ENCODE results near the gene SPATS2L.

SPATS2L gene

GRCh38 chr2:200467806-200468681 lies 161.6 kb downstream of the SPATS2L start:
- DNase-seq (ENCODE audit: low spot score): no peak

DNA sequence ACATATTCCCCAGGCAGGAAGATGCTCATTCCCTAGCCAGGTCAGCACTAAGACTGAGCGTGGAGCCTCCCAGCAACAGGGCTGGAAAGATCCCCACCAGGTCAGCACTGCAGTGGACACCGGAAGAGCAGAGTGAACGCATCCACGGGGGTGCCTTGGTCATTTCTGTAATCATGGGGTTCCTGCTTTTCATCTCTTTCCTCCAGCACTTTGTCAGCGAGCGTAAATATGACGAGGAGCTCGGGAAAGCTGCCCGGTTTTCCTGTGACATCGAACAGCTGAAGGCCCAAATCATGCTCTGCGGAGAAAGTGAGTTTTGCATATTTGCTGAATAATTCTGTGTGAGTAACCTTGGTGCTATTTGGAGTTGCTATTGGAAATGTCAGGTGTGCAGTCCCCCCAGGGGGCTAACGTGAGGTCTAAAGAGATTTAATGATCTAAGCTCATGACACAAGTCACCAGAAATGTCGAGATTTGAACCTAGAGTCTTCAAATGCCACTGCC lies 163.3 kb downstream of the SPATS2L start:
- DNase-seq (ENCODE audit: low spot score): no peak

- no peak for DNase-seq (ENCODE audit: low spot score)
Observed at GRCh38 chr2:200470230-200470629, 163.7 kb downstream of the SPATS2L start.

DNA sequence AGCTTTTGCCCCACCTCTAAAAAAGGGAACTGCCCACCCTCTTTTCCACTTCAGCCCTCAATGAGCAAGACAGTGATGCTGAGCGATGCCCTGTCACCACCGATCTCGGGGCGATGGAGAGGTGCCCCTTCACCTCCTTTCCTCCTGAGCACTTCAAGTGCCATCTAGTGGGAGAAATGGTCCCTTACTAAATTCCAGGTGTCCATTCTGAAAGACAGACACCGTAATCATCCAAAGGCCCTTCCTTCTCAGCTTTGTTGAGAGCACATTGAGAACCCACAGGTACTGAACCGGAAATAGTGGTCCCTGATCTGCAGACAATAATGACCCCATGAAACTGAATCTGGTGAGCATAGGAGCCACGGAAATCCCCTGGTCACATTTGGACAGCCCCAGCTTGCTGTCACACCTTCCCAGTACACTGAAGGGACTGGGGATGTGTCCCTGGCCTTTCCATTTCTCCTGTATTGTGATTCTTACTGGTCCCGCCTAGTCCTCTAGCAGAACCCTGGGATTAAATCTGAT lies 164.9 kb downstream of the SPATS2L start:
- peak; percentile 39 for DNase-seq (ENCODE audit: low spot score)

DNA sequence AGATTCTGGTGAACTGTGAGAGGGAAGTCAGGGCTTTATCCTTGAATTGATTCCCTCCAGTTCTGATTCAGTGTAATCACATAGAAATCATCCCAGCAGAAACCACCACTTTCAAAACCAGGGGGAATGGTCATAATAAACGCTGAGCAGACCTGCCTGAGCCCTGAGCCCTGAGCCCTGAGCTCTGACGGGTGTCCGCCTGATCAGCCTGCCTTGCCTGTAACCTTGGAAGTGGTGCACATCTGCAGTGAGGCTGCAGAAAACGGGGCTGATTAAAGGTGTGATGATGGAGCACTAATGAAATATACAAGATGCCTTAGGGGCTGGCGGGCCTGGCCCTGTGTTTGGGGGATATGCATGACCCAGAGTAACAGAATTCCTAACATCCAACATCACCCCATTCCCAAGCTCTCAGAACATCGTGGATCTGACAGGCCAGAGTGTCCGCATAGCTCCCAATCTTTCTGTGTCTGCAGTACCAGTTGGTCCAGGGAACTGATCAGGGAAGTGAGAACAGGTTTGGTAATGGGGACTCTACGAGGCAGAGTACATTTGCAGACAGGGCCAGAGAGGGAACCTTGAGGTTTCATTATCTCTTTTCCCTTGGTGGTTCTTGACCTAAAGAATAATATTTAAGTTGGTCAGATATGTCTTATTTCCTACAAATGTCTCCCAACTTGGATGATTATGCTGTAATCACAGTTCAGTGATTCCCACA lies 165.6 kb downstream of the SPATS2L start:
- DNase-seq (ENCODE audit: low spot score): no peak

DNA sequence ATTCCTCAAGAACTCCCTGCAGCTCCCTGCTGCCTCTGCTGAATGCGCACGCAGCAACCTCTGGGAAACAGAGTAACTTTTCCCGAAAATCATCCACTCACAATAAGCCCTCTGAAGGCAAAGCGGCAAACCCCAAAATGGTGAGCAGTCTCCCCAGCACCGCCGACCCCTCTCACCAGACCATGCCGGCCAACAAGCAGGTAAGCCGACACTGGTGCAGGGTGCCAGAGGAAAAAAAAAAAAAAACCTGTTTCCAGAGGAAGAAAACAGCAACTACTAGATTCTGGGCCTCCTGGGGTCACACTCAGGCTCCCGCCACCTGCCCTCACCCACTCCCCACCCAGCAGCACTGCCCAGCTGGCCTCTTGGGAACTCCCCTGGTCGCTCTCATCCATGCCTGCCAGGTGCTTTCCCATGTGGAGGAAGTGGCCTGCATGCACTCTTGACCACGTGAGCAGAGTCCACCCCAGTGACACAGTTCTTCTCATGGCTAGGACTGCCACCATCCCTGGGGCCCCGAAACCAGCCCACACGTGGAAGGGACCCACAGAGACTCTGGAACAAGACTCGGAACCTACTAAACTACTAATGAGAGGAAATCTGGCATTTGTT lies 166.5 kb downstream of the SPATS2L start:
- DNase-seq (ENCODE audit: low spot score): no peak

DNA sequence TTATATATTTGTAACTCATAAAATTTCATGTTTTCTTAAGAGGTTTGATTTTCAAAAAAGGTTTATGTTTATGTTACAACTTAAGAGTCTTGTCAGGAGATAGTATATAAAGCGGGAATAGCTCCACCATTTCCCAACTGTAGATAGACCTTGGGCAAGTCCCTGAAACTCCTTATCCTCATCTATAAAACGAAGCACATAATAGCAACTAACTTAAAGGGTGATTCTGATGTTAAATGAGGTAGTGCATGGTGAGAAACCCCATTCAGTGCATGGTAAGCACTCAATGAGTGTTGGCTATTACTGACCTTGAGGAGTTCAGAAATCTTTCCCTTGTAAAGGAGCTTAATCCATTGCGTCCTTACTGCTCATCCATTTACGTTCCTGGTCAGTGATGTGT lies 169.3 kb downstream of the SPATS2L start:
- no peak for DNase-seq (ENCODE audit: low spot score)

DNA sequence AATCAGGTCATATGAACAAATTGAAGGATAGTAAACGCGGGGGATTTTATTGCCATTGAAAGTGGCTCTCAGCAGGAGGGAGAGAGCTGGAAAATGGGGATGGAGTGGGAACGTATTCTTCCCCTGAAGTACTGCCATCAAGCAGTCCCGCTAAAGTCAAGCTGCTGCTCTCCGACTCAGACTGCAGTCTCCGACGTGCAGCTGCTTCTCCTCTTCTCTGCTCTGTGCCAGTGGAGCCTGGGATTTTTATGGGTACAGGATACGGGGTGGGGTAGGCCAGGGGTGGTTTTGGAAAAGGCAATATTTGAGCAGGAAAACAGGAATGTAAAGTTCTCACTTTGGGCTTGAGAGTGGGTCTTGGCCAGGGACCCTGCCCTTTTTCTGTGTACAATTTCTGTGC lies 170.3 kb downstream of the SPATS2L start:
- DNase-seq (ENCODE audit: low spot score): no peak

DNA sequence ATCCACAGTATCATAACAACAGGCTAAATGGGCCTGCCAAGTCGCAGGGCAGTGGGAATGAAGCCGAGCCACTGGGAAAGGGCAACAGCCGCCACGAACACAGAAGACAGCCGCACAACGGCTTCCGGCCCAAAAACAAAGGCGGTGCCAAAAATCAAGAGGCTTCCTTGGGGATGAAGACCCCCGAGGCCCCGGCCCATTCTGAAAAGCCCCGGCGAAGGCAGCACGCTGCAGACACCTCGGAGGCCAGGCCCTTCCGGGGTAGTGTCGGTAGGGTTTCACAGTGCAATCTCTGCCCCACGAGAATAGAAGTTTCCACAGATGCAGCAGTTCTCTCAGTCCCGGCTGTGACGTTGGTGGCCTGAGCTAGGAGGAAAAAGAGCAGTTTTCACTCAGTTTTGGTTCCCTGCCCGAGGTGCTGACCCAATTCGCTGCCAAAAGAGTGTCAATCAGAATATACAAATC lies 171.2 kb downstream of the SPATS2L start:
- DNase-seq (ENCODE audit: low spot score): no peak

DNA sequence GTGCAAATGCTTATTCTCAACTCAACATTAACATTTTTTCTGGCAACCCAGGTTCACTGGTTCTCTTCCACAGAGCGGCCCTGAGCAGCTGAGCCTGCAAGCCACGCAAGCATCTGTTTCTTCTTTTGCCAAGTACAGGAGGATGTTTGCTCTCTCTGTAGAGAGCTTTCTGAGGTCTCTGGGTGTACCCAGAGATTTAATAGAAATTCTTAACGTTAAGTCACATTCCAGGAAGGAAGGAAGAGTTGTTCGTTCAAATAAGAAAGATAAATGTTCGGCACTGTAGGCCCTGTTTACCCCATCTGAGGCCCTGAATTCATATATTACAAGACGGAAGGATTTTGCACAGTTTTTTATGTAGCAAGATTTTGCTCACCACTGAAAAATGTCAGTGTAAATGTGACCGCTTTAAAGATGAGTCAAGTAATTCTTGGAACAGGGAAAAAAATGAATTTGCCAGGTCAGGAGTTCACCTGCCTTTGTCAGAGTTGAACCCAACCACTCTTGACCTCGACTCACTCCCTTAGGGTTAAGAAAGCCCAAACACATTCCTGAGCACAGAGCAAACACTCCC lies 173.3 kb downstream of the SPATS2L start:
- DNase-seq (ENCODE audit: low spot score): peak; percentile 60

DNA sequence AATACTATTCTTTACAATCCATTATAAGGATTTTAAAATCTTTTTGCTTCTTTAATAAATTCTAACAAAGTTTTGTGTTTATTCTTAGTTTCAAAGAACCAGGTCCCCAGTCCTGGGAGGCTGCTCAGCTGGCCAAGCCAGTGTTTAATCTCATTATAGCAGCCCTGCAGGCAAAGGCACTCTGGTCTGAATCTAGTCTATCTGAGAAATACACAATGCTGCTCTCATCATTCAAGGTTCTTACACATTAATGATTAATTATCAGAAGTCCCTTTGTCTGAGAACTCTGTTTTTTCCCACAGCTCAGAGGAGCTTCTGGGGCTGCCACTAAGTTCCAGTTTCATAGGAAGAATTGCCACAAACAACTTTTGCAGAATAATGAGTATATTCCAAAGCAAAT lies 175.7 kb downstream of the SPATS2L start:
- DNase-seq (ENCODE audit: low spot score): no peak

GRCh38 chr2:200483729-200484198 lies 177.3 kb downstream of the SPATS2L start:
- DNase-seq (ENCODE audit: low spot score): peak; percentile 20

DNA sequence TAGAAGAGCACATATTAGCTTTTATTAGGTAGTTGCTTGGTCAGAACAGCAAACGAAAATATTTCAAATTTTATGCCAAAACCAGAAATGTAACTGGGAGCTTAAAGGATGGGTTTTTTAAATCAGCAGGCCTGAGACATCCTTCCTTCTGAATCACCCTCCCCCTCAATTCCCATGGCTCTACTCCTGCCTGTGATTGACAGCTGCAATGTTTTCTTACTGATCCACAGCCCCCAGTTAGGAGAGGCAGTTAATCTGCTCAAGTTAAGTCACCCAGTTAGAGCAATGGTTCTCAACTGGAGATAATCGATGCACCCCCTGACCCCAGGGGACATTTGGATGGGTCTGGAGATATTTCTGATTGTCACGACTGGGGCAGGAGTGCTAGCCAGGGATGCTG lies 178.4 kb downstream of the SPATS2L start:
- no peak for DNase-seq (ENCODE audit: low spot score)

DNA sequence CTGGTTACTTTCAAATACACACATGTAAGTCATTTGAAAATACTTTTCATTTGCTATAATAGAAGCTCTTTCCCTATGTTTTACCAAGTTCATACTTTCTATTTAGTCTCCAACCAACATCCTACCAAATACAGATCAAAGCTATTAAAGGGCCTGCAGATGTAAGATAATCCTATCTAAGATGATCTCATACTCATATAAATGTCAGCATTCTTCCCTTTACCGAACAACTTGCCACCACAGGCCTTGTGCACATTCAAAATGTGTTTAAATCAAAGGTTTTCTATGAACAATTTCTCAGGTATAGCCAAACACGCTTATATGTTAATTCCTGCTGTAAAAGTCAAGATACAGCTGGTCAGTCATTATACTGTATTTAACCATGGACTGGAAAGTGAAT lies 180.0 kb downstream of the SPATS2L start:
- DNase-seq (ENCODE audit: low spot score): no peak

DNA sequence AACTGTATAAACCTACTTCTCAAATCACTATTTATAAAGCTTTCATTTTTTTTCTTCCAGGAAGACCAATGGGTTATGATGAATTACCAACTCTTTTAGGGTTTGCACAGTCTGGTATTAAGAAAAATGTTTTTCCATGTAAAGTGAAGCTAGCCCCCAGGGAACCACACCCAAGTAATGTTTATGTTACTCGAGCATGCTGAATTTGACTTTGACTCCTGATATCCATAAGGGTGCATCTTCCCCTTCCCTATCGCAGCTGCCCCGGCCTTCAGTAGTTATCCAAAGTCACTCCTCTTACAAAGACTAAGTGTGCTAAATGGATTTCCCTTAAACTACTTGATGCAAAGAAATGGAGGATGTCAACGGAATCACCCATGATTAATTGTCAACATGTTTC lies 181.7 kb downstream of the SPATS2L start:
- DNase-seq (ENCODE audit: low spot score): no peak

DNA sequence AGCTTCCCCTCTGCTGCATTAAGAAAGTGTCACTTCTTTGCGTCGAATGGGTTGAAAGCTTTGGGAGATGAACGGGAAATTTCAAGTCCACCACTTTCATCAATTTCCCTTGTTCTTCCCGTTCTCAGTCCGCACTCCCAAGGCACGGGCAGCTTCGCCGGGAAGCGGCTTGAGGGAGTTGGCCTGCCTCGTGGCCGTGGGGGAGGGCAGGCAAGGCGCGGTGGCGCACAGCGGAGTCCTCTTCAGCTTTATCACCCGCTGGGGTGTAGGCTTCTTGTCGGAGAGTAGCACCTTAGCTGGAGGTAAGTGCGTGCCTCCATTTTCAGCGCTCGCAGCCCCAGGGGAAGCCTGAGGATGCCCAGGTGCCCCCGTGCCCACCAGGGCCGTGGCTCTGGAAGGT lies 183.5 kb downstream of the SPATS2L start:
- DNase-seq (ENCODE audit: low spot score): no peak

DNA sequence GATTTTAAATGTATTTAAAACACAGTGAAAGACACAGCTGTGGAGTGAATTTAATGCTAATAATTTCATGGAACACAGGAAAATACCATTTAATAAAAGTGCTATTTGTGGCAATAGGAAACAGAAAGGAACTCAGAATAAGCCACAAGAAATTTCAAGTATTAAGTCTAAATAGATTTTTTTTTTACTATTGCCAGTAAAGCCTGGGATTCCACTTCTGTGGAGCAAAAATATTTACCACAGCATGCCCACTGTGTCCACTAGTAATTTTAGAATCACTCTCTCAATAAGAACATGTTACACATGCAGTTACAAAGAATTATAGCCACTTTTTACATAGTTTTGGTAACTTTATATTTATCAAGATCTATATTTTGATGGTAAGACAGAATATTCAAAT lies 186.2 kb downstream of the SPATS2L start:
- no peak for DNase-seq (ENCODE audit: low spot score)

- DNase-seq (ENCODE audit: low spot score): no peak
Observed at GRCh38 chr2:200494048-200494447, 187.6 kb downstream of the SPATS2L start.

GRCh38 chr2:200496696-200497095 lies 190.2 kb downstream of the SPATS2L start:
- DNase-seq (ENCODE audit: low spot score): no peak

DNA sequence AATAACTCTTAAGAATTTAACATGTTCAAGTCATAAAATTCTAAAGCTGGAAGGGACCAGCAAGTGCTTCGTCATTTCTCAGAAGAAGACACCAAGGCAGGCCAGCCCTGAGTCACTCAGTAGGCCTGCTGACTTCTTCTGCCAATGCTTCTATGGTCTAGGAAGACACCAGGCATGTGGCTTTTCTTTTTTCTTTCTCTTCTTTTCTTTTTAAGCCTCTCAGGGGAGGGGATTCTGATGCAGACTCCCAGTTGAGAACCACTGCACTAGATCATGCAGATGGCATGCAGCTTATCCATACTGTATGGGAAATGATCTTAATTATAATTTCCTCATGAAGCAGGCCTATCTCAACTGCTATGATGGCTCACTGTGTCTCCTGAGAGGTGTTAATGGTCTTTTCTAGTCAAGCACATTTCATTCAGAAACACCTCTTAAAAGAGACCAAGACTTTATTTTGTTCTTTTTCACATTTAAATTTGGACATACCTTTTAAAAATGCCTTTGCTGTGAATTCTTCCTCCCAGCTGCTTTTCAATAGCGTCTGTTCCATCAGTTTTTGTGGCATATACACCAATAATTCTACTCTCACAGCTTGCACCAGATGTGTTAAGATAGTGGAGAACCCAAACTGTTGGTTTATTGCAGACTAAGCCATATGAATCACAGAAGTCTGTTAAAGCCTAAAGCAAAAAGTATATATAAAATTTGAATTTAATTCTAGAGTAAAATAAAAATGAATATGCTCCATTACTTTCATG lies 192.1 kb downstream of the SPATS2L start:
- peak; percentile 52 for DNase-seq (ENCODE audit: low spot score)

DNA sequence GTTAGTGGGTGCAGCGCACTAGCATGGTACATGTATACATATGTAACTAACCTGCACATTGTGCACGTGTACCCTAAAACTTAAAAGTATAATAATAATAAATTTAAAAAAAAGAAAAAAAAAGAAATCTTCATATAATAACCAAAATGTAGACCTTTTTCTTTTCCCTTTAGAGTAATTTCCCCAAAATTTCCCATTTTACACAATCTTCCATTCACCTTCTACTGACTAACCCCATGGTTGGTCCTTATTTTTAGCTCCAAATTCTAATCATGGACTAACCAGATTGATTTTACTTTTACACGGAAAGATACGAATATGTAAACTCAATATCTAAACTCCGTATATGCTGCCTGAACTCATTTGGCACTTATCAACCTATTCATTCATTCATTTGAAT lies 195.7 kb downstream of the SPATS2L start:
- DNase-seq (ENCODE audit: low spot score): no peak
